Smooth muscle cell (in vitro differentiated cells): ENCODE measurements around the gene TMIE. TPM values are rescaled to one million over a fixed set of nuclear protein-coding genes. Genes with fewer than 3 reads are reported as not detected.

Experiments
- DNase-seq: peaks from one replicate; lab custom pipeline; 2025; ENCODE audit not compliant: unreplicated experiment; lab: John Stamatoyannopoulos, UW
- H2AFZ ChIP-seq: fragments of 200-600 bp; sonication (generic); 2 replicates; pipeline ENCODE4 v1.6.0; 2016; ENCODE audit warnings: antibody characterized with exemption, low read depth, mild to moderate bottlenecking
- H3F3A ChIP-seq: fragments of 200-600 bp; sonication (generic); 2 replicates; pipeline ENCODE4 v1.6.0; 2017; ENCODE audit warnings: antibody characterized with exemption, low read depth
- H3K27ac ChIP-seq: fragments of 200-600 bp; sonication (generic); 2 replicates; pipeline ENCODE4 v1.5.1; 2016; ENCODE audit warnings: low read depth, mild to moderate bottlenecking
- H3K27me3 ChIP-seq: fragments of 200-600 bp; sonication (generic); 2 replicates; pipeline ENCODE4 v1.6.1; 2016; ENCODE audit warnings: low read depth, mild to moderate bottlenecking
- H3K36me3 ChIP-seq: fragments of 200-600 bp; sonication (generic); 2 replicates; pipeline ENCODE4 v1.5.1; 2016; ENCODE audit warnings: low read depth
- H3K4me1 ChIP-seq: fragments of 200-600 bp; sonication (generic); 2 replicates; pipeline ENCODE4 v1.5.1; 2016; ENCODE audit warnings: low read depth
- H3K4me2 ChIP-seq: fragments of 200-600 bp; sonication (generic); 2 replicates; pipeline ENCODE4 v1.6.0; 2016; ENCODE audit warnings: mild to moderate bottlenecking
- H3K4me3 ChIP-seq: fragments of 200-600 bp; sonication (generic); 2 replicates; pipeline ENCODE4 v1.5.1; 2016; ENCODE audit warnings: mild to moderate bottlenecking
- H3K79me2 ChIP-seq: fragments of 200-600 bp; sonication (generic); 2 replicates; pipeline ENCODE4 v1.6.0; 2016; ENCODE audit warnings: low read depth, mild to moderate bottlenecking
- H3K9ac ChIP-seq: fragments of 200-600 bp; sonication (generic); 2 replicates; pipeline ENCODE4 v1.6.0; 2016; ENCODE audit warnings: low read depth
- H3K9me3 ChIP-seq: fragments of 200-600 bp; sonication (generic); replicated peaks from 2 replicates; pipeline ENCODE4 v1.5.1; 2016; ENCODE audit warnings: low read depth
- H4K20me1 ChIP-seq: fragments of 200-600 bp; sonication (generic); 2 replicates; pipeline ENCODE4 v1.6.0; 2016; ENCODE audit warnings: low read depth
- WGBS: methylation state at CpG from one replicate; pipeline ENCODE4 v1.1.7; 2016; ENCODE audit warnings: low lambda C conversion rate; 5-methylcytosine and 5-hydroxymethylcytosine counted together
- polyA plus RNA-seq: library from polyadenylated mRNA; unstranded; fragments of >200 nt; fragmentation: Nextera tagmentation; extraction: Ambion mirVana; gene quantifications from 2 replicates; pipeline ENCODE4 v1.2.1, GENCODE V29; 2016
- total RNA-seq: library from RNA; depleted of rRNA; stranded (reverse); fragments of >200 nt; gene quantifications from 2 replicates; pipeline ENCODE4 v1.2.3, GENCODE V29; 2014
- TF ChIP-seq, protein P1 (sequence below): fragments of 200-600 bp; sonication (generic); IDR thresholded peaks from 2 replicates; pipeline ENCODE4 v1.5.1; 2017; ENCODE audit warnings: borderline replicate concordance, mild to moderate bottlenecking, antibody characterized with exemption; ENCODE audit not compliant: insufficient read depth, poor library complexity, severe bottlenecking

TMIE gene
- total and polyA plus RNA-seq, 2 experiments from 2014 or later: 0.67 to 1.1 TPM

DNA sequence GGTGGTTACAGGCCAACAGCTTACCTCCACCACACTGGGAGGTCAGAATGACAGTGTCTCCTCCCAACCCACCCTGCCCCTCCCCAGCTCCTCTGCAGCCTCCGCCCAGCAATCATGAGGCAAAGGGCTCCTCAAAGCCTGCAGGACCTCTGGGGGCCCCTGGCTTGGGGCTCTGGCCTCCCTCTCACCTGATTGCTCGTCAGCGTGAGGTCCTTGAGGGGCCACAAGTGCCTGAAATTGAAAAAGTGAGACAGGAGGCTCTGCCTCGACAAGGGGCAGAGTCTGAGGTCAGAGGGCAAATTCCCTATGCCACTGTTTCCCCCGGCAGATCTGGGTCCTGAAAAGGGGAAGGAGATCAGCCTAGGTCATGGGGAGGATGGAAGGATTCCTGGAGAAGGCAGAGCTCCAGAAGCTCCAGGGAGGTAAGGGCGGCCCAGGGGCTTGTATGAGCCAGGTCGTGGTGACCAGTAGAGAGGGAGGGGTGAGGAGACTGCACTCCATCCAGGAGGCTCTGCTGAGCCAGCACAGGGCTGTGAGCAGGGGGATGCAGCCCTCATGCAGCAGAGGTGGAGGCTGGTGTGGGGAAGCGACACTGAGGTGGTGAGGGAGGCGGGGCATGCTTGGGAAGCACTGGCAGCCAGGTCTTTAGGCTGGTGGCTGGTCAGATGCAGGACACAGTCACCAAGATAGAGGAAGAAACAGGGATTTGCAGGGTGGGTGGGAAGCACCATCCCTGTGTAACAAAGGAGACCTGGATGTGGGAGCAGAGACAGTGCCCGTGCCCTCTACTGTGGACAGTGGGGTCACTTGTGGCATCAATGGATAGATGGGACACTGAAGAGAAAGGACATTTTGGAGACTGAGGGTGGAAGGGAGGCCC is 27.8 kb upstream of the TMIE start:
- Histone ChIP-seq H3K4me2 (no peak overlapping the region), H3K4me3 (no peak overlapping the region), H2AFZ (no peak overlapping the region), H3K4me1 (no peaks in the 10 kb centered on the region), H3K27me3 (no peaks in the 10 kb centered on the region), H3K9ac (no peak overlapping the region), H3K79me2 (no peaks in the 10 kb centered on the region), H3K36me3 (no peaks in the 10 kb centered on the region), H3K9me3 (no peaks in the 10 kb centered on the region), H3K27ac (no peak overlapping the region), H3F3A (no peaks in the 10 kb centered on the region), H4K20me1 (no peaks in the 10 kb centered on the region)
- 86% methylated on average over 10 of the region's 10 CpGs for WGBS
- TF ChIP-seq, protein P1, sequence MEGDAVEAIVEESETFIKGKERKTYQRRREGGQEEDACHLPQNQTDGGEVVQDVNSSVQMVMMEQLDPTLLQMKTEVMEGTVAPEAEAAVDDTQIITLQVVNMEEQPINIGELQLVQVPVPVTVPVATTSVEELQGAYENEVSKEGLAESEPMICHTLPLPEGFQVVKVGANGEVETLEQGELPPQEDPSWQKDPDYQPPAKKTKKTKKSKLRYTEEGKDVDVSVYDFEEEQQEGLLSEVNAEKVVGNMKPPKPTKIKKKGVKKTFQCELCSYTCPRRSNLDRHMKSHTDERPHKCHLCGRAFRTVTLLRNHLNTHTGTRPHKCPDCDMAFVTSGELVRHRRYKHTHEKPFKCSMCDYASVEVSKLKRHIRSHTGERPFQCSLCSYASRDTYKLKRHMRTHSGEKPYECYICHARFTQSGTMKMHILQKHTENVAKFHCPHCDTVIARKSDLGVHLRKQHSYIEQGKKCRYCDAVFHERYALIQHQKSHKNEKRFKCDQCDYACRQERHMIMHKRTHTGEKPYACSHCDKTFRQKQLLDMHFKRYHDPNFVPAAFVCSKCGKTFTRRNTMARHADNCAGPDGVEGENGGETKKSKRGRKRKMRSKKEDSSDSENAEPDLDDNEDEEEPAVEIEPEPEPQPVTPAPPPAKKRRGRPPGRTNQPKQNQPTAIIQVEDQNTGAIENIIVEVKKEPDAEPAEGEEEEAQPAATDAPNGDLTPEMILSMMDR: no peak
- no peak for DNase-seq

DNA sequence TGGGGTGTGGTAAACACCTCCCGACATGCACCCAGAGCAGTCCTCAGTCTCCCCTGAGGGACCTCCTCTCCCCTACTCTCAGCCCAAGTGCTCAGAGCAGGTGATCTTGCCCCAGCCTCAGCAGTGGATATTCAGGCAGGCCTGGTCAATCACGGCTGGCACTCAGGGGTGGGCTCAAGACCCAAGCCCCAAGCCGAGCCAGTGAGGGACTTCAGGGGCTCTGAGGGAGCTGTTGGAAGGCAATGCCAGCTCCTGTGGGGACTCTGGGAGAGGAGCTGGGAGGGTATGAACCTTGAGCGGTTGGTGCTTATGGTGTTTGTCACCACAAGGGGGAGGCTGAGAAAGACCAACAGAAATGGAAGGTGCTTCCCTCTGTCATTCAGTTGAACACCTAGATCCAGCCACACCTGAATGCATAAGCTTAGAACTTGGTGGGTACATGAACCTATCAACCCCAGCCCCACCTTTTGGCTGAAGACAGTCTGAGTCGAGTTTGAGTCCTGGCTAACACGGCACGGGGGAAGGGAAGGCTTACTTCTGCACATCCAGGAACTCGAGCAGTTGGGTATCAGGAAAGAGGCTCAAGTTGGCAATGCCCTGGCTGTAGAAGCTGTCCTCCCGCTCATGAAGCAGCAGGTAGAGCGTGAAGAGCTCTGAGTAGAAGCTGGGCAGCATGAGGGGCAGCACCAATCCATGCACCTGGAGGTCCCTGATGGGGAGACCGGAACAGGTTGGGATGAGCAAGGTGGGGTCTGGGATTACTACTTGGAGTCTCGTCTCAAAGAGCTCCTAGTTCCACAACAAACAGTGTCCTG is 27.0 kb upstream of the TMIE start:
- no peak overlapping the region for H3K9ac ChIP-seq
- no peak overlapping the region for H3K4me3 ChIP-seq
- no peak overlapping the region for H2AFZ ChIP-seq
- H3K4me2 ChIP-seq: no peak overlapping the region
- no peaks in the 10 kb centered on the region for H4K20me1 ChIP-seq
- no peak for DNase-seq
- WGBS: 93% methylated on average over 12 of the region's 12 CpGs
- H3K27ac ChIP-seq: no peak overlapping the region
- no peaks in the 10 kb centered on the region for H3K9me3 ChIP-seq
- no peaks in the 10 kb centered on the region for H3K79me2 ChIP-seq
- H3K27me3 ChIP-seq: no peaks in the 10 kb centered on the region
- H3K4me1 ChIP-seq: no peaks in the 10 kb centered on the region
- TF ChIP-seq, protein P1: peak; percentile 11
- H3F3A ChIP-seq: no peaks in the 10 kb centered on the region
- no peaks in the 10 kb centered on the region for H3K36me3 ChIP-seq

DNA sequence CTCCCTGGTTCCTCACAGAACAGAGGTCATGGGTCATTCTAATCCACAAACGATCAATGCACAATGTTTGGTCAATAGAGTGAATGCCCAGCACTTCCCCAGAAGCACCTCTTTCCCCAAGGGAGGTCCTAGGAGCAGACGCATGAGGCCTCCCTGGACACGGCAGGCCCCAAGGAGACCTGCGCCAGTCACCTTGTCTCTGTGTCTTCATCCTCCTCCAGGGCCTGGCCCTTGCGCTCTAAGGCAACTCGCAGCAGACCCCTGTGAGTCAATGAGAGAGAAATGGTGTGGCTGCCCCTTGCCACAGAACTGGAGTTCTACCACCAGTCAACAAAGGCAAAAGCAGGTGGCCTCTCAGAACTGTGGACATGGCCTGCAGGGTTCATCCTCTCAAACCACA is 25.8 kb upstream of the TMIE start:
- Histone ChIP-seq H4K20me1 (no peaks in the 10 kb centered on the region), H3F3A (no peaks in the 10 kb centered on the region), H3K9ac (no peak overlapping the region), H3K27me3 (no peaks in the 10 kb centered on the region), H3K79me2 (no peaks in the 10 kb centered on the region), H3K4me2 (no peak overlapping the region), H3K9me3 (no peaks in the 10 kb centered on the region), H2AFZ (no peak overlapping the region), H3K36me3 (no peaks in the 10 kb centered on the region), H3K4me1 (no peaks in the 10 kb centered on the region), H3K4me3 (no peak overlapping the region), H3K27ac (no peak overlapping the region)
- 96% methylated on average over 6 of the region's 6 CpGs for WGBS
- no peak for DNase-seq
- TF ChIP-seq, protein P1: no peak
